Measurements from ENCODE around the gene LNP1. TPM values are rescaled to one million over a fixed set of nuclear protein-coding genes. Genes with fewer than 3 reads are reported as not detected.

The LNP1 gene
- total RNA-seq, 1 experiment from 2014 or later, result 3.3 TPM

DNA sequence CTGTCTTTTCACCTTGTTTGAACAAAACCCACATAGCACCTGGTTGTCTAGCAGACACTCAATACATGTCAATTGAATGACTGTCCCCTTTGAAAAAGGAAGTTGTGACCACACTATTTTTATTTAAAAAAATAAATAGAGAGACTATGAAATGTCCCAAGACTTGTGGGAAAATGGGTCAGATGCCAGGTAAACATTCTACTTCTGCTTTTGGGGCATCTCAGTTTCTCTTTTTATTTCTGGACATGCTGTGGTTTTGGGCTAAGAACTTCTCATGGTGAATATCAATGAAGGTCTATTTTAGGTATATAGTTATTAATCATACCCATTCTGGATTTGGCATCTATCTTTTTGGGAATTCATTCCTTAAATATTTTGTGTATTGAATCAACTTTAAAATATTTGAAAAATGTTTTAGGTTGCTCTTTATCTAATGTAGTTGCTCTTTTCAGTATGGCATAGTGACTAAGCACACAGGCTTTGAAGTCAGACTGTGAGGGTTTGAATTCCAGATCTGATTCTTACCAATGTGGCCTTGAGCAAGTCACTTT, 95.4 kb downstream of the LNP1 start:
- TF ChIP-seq, protein P1, sequence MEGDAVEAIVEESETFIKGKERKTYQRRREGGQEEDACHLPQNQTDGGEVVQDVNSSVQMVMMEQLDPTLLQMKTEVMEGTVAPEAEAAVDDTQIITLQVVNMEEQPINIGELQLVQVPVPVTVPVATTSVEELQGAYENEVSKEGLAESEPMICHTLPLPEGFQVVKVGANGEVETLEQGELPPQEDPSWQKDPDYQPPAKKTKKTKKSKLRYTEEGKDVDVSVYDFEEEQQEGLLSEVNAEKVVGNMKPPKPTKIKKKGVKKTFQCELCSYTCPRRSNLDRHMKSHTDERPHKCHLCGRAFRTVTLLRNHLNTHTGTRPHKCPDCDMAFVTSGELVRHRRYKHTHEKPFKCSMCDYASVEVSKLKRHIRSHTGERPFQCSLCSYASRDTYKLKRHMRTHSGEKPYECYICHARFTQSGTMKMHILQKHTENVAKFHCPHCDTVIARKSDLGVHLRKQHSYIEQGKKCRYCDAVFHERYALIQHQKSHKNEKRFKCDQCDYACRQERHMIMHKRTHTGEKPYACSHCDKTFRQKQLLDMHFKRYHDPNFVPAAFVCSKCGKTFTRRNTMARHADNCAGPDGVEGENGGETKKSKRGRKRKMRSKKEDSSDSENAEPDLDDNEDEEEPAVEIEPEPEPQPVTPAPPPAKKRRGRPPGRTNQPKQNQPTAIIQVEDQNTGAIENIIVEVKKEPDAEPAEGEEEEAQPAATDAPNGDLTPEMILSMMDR (IDR thresholded peaks at IDR 0.05; ENCODE audit: insufficient read depth in 1 of 2, low read depth in 1 of 2, low read length in 1 of 2, severe bottlenecking in 1 of 2, unreplicated experiment in 1 of 2), result no peak
- H3K4me1 Mint-ChIP-seq (ENCODE audit: low read depth, unreplicated experiment), result peaks cover 15% of the 10 kb centered on the region
- H3K27ac Mint-ChIP-seq (ENCODE audit: unreplicated experiment), result no peak overlapping the region
- no peak overlapping the region for H3K4me3 Mint-ChIP-seq (ENCODE audit: unreplicated experiment)
- no peaks in the 10 kb centered on the region for H3K36me3 Mint-ChIP-seq (ENCODE audit: insufficient read depth, unreplicated experiment)
- H3K27me3 ChIP-seq (replicated peaks; ENCODE audit: control insufficient read depth, insufficient read depth, low read length), result no peaks in the 10 kb centered on the region
- no peaks in the 10 kb centered on the region for H3K9me3 Mint-ChIP-seq (ENCODE audit: unreplicated experiment)
- CTCF ChIA-PET, result no interaction called here
- intact Hi-C loops (cut with micrococcal nuclease; ENCODE audit: unreplicated experiment), result no loop called here
- no peaks in the 10 kb centered on the region for H3K36me3 ChIP-seq (ENCODE audit: control insufficient read depth, insufficient read depth, low read length)
- no peaks in the 10 kb centered on the region for H3K9me3 ChIP-seq
- no TSS peak for BruUV-seq (replicated peaks)
- no peak overlapping the region for H3K4me3 ChIP-seq (ENCODE audit: low read depth, low read length)
- POLR2A ChIA-PET, result no interaction called here
- H3K27me3 Mint-ChIP-seq (ENCODE audit: insufficient read depth, unreplicated experiment), result no peaks in the 10 kb centered on the region
- no peak for DNase-seq
- peaks cover 4% of the 10 kb centered on the region for H3K4me1 ChIP-seq

DNA sequence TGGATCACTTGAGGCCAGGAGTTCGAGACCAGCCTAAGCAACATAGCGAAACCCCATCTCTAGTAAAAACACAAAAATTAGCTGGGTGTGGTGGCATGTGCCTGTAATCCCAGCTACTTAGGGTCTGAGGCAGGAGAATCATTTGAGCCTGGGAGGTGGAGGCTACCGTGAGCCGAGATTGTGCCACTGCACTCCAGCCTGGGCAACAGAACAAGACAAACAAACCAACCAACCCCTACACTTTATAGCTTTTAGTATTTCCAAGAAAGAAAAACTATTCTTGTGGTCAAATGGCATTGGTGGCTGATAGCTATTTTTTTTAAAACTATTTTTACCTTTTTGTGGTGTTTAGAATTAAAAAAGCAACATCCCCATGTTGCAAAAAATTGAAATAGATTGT, 98.3 kb downstream of the LNP1 start:
- POLR2A ChIA-PET, result no interaction called here
- peaks cover 13% of the 10 kb centered on the region for H3K4me1 Mint-ChIP-seq (ENCODE audit: low read depth, unreplicated experiment)
- H3K4me3 Mint-ChIP-seq (ENCODE audit: unreplicated experiment), result no peak overlapping the region

DNA sequence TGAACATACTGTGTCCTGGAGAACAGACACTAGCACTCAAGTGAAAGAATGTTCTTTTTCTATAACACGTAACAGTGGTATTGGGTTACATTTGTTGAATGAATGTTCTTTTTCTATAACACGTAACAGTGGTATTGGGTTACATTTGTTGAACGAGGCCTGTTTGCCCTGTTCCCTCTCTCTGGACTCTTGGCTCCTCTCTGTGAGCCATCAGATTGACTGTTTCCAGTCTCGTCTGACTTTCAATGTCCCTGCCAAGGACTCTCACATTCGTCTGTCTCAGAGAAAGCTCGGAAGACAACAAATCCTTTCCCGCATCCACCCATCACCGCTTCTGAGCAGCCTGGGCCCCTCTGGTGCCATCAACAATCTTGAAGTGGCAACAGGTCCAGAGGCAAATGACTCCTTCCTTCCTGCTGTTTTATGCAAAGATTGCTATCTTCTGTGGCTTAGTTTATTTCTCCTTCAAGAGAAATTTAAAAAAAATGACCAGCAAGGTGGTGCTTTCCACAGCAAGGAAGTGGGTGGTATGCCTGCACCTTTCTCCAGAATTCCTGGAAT, 99.1 kb downstream of the LNP1 start:
- no peaks in the 10 kb centered on the region for H3K36me3 ChIP-seq (ENCODE audit: control insufficient read depth, insufficient read depth, low read length)
- Mint-ChIP-seq H3K4me1 (ENCODE audit: low read depth, unreplicated experiment) (peaks cover 13% of the 10 kb centered on the region), H3K27me3 (ENCODE audit: insufficient read depth, unreplicated experiment) (no peaks in the 10 kb centered on the region), H3K27ac (ENCODE audit: unreplicated experiment) (no peak overlapping the region), H3K36me3 (ENCODE audit: insufficient read depth, unreplicated experiment) (no peaks in the 10 kb centered on the region), H3K9me3 (ENCODE audit: unreplicated experiment) (no peaks in the 10 kb centered on the region), H3K4me3 (ENCODE audit: unreplicated experiment) (no peak overlapping the region)
- CTCF ChIA-PET, result no interaction called here
- DNase-seq, result no peak
- intact Hi-C loops (cut with micrococcal nuclease; ENCODE audit: unreplicated experiment), result no loop called here
- no peaks in the 10 kb centered on the region; the same call in 1 of the 2 replicates for H3K27me3 ChIP-seq (replicated peaks; ENCODE audit: control insufficient read depth, insufficient read depth, low read length)
- no peaks in the 10 kb centered on the region for H3K9me3 ChIP-seq
- no TSS peak for BruUV-seq (replicated peaks)
- TF ChIP-seq, protein P1 (IDR thresholded peaks at IDR 0.05; ENCODE audit: insufficient read depth in 1 of 2, low read depth in 1 of 2, low read length in 1 of 2, severe bottlenecking in 1 of 2, unreplicated experiment in 1 of 2), result no peak
- no peak overlapping the region for H3K4me3 ChIP-seq (ENCODE audit: low read depth, low read length)
- POLR2A ChIA-PET, result no interaction called here
- peaks cover 4% of the 10 kb centered on the region; the same call in 1 of the 2 replicates for H3K4me1 ChIP-seq

More for the DNA sequence above, 98.3 kb downstream of the LNP1 start:
- no peaks in the 10 kb centered on the region for H3K27me3 ChIP-seq (replicated peaks; ENCODE audit: control insufficient read depth, insufficient read depth, low read length)
- H3K4me1 ChIP-seq, result peaks cover 4% of the 10 kb centered on the region; the same call in 1 of the 2 replicates
- H3K9me3 Mint-ChIP-seq (ENCODE audit: unreplicated experiment), result no peaks in the 10 kb centered on the region
- H3K36me3 ChIP-seq (ENCODE audit: control insufficient read depth, insufficient read depth, low read length), result no peaks in the 10 kb centered on the region
- H3K4me3 ChIP-seq (ENCODE audit: low read depth, low read length), result no peak overlapping the region
- no TSS peak for BruUV-seq (replicated peaks)
- H3K36me3 Mint-ChIP-seq (ENCODE audit: insufficient read depth, unreplicated experiment), result no peaks in the 10 kb centered on the region
- no peaks in the 10 kb centered on the region for H3K27me3 Mint-ChIP-seq (ENCODE audit: insufficient read depth, unreplicated experiment)
- TF ChIP-seq, protein P1 (IDR thresholded peaks at IDR 0.05; ENCODE audit: insufficient read depth in 1 of 2, low read depth in 1 of 2, low read length in 1 of 2, severe bottlenecking in 1 of 2, unreplicated experiment in 1 of 2), result no peak
- intact Hi-C loops (cut with micrococcal nuclease; ENCODE audit: unreplicated experiment), result no loop called here
- no peaks in the 10 kb centered on the region for H3K9me3 ChIP-seq
- H3K27ac Mint-ChIP-seq (ENCODE audit: unreplicated experiment), result no peak overlapping the region
- DNase-seq, result no peak
- CTCF ChIA-PET, result no interaction called here

All from Caco-2 (cell line).